ENCODE results near the gene CASP5.
"Not testable (repeated sequence)": the region's sequence is repeated elsewhere in the genome, so short reads cannot be mapped to it uniquely, and the experiment has no call there.

The CASP5 gene

DNA sequence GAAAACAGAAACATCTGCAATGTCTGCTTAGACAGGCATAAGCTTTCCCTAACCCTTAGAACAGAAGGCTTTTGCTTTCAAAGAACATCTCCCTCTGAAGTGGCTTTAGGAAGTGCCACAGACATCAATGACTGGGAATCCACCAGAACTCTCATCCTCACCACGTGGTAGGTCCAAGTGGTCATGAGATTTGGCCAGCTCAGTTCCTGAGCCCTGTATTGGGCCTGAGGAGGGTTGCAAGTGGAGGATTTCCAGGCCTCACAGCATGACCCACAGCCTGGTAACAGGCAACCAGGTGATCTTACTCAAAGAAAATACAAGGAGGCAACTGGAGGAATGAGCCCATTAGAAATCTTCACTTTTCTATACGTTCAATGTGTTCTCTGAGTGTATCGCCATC is 10.4 kb upstream of the CASP5 start:
- DNase-seq: no peak

DNA sequence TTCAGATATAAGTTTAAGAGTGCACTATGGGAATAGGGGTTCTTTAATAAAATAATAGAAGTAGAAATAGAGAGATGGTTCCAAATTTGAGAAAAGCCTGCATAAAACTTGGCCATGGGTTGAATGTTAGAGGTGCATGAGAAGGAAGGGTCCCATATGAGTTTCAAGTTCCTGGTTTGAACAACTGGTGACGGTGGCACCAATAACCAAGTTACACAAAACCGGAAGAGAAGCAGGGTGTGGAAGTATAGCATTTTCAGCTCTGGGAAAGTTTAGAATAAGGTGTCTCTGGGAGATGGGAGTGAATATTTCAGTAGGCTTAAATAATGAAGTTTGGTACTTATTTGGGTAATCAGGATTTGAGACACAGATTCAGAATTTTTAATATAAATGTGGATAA is 9.5 kb upstream of the CASP5 start:
- no peak for DNase-seq

DNA sequence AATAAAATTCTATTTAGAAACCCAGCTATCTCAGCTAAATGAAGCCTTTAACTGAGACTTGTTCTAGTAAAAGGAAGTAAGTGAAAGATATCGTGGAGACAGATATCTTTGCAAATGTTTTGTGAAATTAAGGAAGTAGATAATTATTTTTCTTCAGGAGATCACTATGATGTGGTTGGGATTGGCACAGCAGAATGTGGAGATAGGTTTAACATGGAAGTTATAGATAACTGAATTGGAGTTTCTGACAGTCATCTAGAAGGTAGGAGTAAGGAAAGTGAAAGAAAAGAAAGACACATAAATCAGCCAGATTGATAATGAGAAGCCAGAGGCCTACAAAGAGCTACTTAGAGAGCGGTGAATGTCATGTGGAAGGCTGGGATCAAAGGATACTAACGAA is 4.7 kb upstream of the CASP5 start:
- DNase-seq: peak; percentile 30 to 57

DNA sequence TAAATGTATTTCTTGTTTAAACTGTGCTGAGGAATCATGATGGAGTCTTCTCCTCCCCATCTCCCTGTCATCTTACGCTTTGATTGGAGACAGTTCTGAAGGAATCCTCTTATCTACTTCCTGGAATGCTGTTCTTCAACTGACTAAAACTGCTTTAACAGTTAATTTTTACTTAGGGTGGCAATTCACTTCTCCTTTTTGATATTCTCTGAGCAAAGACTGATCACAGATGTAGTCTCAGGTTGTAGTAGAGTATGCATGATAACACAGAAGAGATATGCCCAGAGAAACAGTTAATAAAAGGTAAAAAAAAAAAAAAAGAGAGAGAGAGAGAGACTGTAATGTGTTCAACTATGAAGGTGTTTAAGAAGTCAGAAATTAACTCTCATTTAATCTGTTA is 1.4 kb upstream of the CASP5 start:
- DNase-seq: no peak

DNA sequence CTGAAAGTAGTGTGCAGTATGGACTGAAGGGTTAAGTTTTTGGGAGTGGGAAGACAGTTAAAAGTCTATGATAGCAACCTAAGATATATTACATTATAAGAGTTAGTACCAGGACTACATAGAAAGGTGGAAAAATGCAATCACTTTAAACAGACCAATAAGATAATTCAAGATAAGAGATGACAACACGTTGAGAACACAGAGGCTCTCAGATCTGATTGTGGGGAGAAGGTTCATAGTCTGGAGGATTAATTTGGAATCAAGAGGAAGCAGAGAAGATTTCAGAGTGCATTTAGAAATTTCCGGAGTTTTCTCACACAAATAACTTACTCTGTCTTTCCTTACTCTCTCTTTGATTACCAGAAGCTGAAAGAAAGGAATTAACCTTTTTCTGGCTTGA is 441 bp downstream of the CASP5 start:
- no peak for DNase-seq

DNA sequence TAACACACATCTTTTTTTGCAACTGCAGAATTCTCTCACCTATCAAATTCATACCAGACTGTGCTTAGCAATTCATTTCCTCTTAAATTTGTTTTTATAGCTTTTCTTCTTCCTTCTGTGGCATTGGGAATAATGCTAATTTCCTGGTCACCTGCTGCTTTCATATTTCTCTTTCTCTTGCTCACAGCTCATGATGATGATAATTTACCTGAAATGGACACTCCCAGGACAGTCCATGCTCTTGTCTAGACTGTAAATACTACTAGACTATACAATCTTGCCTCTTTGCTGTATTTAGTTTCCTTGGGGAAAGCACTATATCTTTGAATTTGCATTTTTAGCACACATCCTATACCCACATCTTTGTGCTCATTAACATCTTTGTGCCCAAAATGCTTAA is 15.5 kb downstream of the CASP5 start:
- no peak for DNase-seq

DNA sequence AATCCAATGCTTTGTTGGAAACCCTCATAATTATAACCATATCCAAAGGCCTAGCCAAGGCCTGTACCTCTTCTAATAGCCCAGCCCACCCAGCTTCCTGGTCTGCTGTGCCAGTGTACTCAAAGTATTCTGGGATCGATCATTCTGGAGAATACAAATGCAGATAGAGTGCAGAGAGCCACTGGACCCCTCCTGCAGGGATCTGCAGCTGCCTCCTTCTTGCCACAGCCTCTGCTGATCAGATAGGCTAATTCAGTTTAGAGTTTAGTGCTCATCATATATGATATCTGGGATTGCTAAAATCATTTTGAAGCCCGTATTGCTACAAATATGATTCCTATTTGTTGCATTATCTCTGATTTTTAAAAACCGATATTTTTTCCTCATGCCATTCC is 17.5 kb downstream of the CASP5 start:
- no peak for DNase-seq

DNA sequence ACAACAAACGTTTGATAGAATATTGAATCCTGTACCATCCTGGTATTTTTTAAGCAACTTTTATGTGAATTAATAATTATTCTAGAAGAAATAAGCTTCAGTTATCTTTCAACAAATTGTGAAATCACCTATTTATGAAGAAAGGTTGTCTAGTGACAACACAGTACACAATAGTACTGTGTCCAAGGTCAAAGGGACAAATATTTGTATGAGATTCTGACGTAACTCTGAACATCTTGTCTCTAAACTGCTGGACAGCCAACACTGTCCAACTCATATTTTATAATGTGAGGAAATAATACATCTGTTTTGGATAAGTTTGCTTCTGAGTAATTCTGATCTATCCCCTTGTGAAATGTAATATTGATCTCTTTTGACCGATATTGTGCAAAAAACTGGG is 18.9 kb downstream of the CASP5 start:
- no peak for DNase-seq

DNA sequence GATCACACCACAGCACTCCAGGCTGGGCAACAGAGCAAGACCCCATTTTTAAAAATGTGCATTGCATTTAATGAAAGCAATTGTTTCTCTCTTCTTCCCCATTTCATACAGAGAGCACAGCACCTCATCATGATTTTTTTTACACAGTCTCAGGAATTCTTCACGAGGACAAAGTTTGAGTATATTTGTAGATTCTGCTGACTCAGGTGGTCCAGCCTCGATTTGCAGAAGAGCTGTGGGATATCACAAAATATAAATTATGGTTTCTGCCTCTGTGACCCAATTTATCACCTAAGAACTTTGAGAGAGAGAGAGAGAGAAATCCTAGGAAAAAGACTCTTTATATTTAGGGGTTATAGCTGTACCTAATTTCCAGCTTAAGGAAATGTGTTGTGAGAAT is 19.8 kb downstream of the CASP5 start:
- DNase-seq: no peak

DNA sequence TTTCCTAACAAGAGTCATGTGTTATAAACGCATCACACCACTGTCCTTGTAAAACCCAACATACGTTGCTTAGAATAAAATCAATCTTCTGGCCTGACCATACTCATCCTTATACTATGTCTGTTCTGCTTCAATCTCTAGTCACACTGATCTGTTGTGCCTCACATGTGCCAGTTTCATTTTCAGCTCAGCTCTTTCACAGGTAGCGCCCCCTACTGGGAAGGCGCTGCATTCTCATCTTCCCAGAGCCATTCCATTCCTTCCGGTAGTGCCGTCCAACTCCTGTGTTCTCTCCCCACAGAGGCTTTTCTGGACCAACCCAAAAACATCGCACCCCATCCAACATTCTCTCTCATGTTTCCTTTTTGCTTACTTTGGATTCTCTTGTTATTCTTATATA is 22.2 kb downstream of the CASP5 start:
- peak; percentile 18 to 37 for DNase-seq

DNA sequence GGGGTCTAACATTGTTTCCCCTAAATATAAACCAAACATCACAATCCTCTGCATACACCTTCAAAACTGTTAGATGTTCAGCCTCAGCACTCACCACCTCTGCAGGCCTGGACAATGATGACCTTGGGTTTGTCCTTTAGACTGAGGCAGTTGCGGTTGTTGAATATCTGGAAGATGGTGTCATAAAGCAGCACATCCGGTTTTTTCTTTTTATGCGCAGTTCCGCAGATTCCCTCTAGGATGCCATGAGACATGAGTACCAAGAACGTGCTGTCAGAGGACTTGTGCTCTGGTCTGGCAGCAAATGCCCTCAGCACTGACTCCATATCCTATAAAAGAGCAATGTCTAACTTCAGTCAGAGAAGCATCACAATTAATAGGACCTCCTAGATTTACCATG is 22.8 kb downstream of the CASP5 start:
- DNase-seq: no peak

DNA sequence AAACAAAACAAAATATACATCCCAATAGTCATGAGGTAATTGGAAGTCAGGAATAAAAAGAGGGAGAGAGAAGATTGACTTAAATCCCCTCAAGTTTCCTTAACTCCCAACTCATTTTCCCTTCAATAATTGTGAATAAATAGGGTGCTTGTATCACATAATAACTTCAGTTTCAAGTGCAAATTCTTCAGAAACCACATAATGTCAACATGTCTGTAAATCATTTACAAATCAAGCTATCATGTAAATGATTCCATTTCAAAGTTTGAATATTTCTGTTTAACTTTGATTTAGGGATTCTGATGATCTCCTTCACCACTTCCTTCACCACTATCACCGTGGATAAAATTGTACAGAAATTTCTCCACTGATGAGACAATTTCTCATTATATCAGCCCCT is 23.2 kb downstream of the CASP5 start:
- DNase-seq: no peak

DNA sequence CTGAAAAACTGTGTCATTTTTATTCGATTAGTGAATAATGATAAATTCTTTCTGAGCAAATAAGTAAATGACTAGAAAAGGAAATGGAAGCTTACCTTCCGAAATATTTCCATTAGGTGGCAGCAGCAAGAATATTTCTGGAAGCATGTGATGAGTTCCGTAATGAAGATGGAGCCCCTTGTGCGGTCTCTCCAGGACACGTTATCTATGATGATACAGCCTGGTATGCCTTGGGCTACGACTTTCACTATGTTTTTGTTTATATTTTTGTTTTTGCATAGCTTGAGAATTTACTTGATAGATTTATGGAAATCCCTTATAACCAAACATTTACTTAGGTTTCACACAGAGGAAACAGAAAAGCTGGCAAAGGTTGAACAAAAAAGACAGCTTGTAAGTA is 25.7 kb downstream of the CASP5 start:
- DNase-seq: peak in 1 of 2 experiments; percentile 2

DNA sequence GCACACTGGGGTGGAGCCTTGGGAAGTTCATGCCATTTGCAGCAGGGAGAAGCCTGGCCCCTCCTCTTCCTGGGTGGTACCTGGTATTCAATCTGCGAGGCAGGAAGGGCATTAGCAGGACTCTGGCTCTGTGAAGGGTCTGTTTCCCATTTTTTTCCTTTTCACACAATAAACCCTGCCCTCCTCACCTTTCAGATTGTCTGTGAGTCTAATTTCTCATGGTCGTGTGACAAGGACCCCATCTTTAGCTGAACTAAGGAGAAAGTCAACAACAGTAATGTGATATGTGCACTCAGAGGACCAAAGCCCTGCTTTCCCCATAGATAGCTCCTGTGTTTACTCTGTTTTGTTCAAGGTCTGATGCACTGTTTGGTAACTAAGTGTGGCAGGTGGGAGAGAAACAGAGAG is 28.0 kb downstream of the CASP5 start:
- no peak for DNase-seq

DNA sequence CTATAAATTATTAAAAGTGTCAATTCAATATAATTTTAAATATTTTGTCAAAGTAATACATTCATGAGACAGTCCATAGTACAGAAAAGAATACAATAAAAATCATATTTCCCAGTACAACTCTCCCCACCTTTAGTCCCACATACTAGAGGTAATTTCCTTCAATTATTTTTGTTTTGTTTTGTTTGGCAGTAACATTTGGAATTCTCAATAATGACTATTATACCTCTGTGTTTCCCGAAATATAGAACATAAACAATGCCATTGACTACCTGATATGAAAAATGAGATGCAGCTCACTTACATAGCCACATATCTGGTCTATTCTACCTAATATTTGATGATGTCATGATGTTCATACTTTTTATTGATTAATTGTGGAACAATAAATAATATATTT is 30.2 kb downstream of the CASP5 start:
- no peak for DNase-seq

DNA sequence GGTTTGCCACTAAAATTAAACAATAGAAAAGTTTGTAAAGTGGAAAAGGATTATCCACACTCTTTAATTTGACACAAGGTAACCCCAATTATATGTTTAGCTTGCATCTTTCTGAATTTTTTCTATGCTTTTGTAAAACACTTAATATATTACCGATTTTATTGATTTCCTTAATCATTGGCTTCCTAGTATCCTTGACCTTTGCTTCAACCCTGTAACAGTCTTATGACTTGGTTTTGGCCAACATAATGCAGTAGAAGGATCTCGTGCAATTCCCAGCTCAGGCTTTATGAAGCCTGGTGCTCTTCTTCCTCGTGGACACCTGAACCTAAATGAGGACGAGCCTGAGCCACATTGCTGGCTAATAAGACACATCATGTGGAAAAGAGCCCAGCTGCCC is 31.0 kb downstream of the CASP5 start:
- no peak for DNase-seq

DNA sequence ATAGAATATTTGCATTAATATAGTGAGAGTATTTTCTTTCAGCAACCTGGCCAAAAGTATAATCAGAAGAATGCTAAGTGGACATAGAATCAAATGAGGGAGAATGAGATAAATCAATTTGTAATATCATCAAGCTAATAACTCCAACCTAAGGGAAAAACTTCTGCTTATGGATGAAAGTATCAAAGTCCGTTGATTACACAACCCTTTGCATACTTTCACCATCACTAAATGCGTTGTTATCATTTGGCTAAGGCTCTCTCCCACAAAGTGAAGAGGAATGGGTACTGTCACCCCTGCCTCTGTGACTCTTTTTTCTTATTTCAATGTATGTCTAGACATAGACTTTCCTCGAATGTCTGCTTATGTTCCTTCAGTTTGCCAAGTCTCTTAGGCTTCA is 38.2 kb downstream of the CASP5 start:
- no peak for DNase-seq

DNA sequence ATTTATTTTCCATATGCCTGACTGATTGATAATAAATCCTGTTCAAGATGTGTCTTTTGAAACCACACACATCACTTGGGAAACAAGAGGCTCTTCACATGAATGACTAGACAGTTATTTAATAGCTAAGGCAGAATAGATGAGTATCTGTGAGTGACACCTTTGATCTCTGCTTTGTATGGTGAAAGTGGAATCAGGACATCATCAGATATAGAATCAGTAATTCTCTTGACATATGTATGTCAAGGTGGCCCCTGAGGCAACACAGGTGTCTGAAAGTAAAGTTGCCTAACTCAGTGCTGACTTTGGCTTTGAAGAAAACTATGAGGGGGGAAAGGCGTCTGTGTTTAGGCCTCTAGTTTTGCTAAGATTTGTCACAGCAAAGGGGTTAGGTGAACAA is 43.1 kb downstream of the CASP5 start:
- no peak for DNase-seq

DNA sequence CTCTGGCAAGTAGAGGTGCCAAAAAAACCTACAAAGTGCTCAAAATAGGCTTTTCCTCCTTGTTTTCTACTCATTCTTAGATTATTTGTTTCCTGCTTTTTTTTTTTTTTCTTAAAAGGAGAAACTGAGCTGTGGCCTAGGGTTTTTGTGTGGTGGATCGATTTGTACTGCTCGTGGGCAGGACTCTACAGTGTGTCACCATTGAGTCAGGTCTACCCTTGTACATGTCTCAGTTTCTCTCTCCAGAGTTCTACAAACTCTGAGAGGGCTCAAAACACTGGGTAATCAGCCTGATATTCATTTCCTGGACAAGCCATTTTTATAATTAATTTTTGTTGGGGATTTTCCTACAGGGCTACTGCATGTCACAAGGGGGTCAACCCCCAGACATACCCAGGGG is 49.4 kb downstream of the CASP5 start:
- no peak for DNase-seq

DNA sequence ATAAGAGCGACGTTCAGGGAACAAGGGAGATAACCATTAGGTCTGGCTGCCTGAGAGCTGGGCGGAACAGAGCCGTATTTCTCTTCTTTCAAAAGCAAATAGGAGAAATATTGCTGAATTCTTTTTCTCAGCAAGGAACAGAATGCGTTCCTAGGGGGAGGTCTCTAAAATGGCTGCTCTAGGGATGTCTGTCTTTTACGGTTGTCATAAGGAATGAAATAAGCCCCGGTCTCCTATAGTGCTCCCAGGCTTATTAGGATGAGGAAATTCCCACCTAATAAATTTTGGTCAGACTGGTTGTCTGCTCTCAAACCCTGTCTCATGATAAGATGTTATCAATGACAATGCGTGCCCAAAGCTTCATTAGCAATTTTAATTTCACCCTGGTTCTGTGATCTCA is 50.0 kb downstream of the CASP5 start:
- not testable (repeated sequence) for DNase-seq

DNA sequence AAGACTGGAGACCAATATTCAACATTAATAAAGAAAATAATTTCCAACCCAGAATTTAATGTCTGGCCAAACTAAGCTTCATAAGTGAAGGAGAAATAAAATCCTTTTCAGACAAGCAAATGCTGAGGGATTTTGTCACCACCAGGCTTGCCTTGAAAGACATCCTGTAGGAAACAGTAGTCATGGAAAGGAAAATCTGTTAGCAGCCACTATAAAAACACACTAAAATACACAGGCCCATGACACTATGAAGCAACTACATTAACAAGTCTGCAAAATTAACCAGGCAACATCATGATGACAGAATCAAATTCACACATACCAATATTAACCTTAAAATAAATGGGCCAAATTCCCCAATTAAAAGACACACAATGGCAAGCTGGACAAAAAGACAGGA is 52.2 kb downstream of the CASP5 start:
- no peak for DNase-seq

DNA sequence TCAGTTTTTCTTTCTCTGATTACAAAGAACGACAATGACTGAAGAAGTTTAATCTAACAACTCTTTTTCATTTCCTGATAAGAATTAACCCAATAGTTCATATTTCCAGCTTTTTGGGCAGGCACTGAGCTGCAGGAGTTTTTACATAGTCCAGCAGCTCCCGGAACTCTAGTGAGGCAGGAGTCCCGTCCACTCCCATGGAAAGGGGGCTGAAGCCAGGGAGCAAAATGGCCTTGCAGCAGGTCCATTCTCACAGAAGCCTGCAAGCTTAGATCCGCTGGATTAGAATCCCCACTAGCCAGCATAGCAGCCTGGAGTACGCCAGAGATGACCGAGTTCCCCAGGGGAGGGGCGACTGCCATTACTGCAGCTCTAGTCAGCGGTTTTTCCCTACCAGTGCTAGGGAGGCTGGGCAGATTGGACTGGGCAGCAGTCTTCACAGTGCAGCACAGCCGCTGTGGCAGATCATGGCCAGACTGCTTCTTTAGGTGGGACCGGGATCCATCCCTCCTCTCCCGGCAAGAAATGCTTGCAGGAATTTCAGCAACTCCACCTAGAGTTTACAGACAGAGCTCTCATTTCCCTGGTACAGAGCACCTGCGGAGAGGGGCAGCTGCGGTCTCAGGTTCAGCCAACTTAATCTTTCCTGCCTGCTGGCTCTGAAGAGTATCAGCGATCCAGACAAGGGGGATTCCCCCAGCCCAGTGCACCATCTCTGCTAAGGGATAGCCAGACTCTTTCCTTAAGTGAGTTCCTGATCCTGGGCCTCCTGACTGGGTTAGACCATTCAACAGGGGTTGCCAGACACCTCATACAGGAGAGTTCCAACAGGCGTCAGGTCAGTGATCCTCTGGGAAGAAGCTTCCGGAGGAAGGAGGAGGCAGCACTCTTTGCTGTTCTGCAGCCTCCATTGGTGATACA is 53.9 kb downstream of the CASP5 start:
- no peak for DNase-seq

DNA sequence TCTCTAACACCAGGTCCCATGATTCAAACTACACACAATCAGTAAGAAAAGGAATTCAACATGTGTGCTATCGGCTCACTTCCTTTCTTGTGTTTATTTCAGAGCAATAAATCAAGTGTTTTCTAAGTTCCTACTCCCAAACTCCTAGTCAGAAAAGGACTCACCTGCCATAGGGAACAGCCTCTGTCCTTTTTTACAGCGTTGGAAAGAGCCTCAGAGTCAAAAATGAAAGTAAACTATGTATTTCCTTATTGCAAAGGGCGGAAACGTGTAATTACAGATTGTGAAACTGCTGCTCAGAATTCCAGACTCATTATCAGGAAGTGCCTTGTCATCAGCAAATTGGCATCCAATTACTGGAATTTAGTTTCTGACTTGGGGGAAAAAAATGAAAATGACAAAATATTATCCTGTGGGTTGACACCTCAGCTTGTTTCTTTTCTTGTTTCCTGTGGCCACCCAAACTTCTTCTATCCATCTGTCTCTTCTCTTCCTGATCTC is 54.6 kb downstream of the CASP5 start, which contains the start of gene CASP4:
Gene CASP4 (minus strand): TSS at position 220 of the 501 bp plus-strand sequence. CDS start 49 bp downstream, at position 171.
- peak; percentile 67 to 70 for DNase-seq

DNA sequence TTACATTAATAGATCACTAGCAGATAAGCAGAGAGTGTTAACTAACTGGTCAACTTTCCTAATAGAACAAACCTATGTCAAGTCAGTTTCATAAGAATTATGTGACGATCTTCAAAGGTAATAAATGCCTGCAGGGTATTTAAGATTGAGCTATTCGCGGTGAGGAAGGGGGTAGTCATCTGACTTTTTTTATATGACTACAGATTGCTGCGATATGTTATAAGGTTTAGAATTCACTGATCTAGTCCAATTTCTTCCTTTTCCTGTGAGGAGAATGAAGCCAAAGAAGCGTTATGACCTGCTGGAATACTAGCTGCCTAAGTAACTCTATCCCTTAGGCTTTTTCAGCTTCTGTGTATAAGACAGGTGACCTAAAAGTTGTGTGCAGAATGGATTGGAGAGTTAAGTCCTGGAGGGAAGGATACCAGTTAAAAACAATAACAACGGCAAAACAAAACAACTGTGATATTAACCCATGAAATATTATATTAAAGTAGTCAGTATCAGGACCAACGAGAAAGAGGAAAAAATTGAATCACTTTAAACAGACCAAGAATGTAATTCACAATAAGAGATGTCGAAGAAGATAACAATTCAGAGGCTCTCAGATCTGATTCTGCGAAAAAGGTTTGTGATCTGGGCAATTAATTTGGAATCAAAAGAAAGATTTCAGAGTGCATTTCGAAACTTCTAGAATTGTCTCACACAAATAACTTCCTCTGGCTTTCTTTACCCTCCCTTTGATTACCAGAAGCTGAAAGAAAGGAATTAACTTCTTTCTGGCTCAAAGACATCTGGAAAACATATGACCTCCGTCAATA is 55.2 kb downstream of the CASP5 start:
- DNase-seq: no peak

Measured in Kasumi-1 (cell line).